IMR-90 (cell line): Measurements from ENCODE around the gene TP53BP1. TPM values are rescaled to one million over a fixed set of nuclear protein-coding genes. Genes with fewer than 3 reads are reported as not detected.
A peak's percentile ranks its signal among the peaks of the same experiment; 100 is the strongest.

Experiments used
- ATAC-seq: fragments of 200-7000 bp; cut with Tn5 transposase; 2 replicates; pipeline ENCODE4 v1.9.1; 2020; ENCODE audit warnings: low read depth, mild to moderate bottlenecking, moderate library complexity
- BruUV-seq: library from RNA; stranded (reverse); fragments of 400-500 nt; replicated peaks from 2 replicates; lab custom pipeline; 2021; lab: Mats Ljungman, UMichigan
- CTCF ChIA-PET: fragments of 300-600 bp; formaldehyde crosslinking; extraction: SDS; loops from one replicate; lab custom pipeline; 2021; ENCODE audit warnings: antibody characterized with exemption; lab: Yijun Ruan, JAX
- POLR2A ChIA-PET: fragments of 300-600 bp; sonication (Branson Sonifier 250); formaldehyde crosslinking; loops from one replicate; lab custom pipeline; 2022; ENCODE audit warnings: antibody characterized with exemption; ENCODE audit not compliant: unreplicated experiment; lab: Charles Lee
- DNase-seq: peaks from one replicate; pipeline ENCODE4 v3.0.0; 2013
- H2AFZ ChIP-seq: replicated peaks from 2 replicates; pipeline ENCODE3; 2013; ENCODE audit warnings: low read length, mild to moderate bottlenecking; ENCODE audit not compliant: poor library complexity
- H2AK5ac ChIP-seq: 2 replicates; pipeline ENCODE4 v1.6.1; 2013; ENCODE audit warnings: low read depth, low read length, inconsistent platforms
- H2AK9ac ChIP-seq: replicated peaks from 2 replicates; pipeline ENCODE3; 2013; ENCODE audit warnings: mild to moderate bottlenecking, low read depth, low read length, moderate library complexity; ENCODE audit not compliant: poor library complexity
- H2BK120ac ChIP-seq: 2 replicates; pipeline ENCODE4 v1.6.1; 2013; ENCODE audit warnings: low read depth, low read length, inconsistent platforms
- H2BK15ac ChIP-seq: 3 replicates; pipeline ENCODE4 v1.6.1; 2013; ENCODE audit warnings: low read depth, low read length, inconsistent platforms
- H2BK20ac ChIP-seq: 2 replicates; pipeline ENCODE4 v1.6.1; 2013; ENCODE audit warnings: low read depth, mild to moderate bottlenecking, inconsistent platforms, low read length, moderate library complexity
- H2BK5ac ChIP-seq: 2 replicates; pipeline ENCODE4 v1.6.1; 2013; ENCODE audit warnings: mild to moderate bottlenecking, low read depth, low read length, inconsistent platforms; ENCODE audit not compliant: poor library complexity, severe bottlenecking
- H3K14ac ChIP-seq: replicated peaks from 2 replicates; pipeline ENCODE4 v1.6.1; 2013; ENCODE audit warnings: low read depth, low read length, inconsistent platforms
- H3K18ac ChIP-seq: 2 replicates; pipeline ENCODE4 v1.6.1; 2013; ENCODE audit warnings: low read depth, low read length, control low read depth
- H3K23ac ChIP-seq: 2 replicates; pipeline ENCODE4 v1.6.1; 2013; ENCODE audit warnings: low read depth, low read length, inconsistent platforms
- H3K27ac ChIP-seq: 2 replicates; pipeline ENCODE4 v1.5.1; 2013; ENCODE audit warnings: mild to moderate bottlenecking, control low read depth, low read length; ENCODE audit not compliant: insufficient read depth
- H3K27me3 ChIP-seq: 2 replicates; pipeline ENCODE4 v1.6.1; 2013; ENCODE audit warnings: low read length; ENCODE audit not compliant: control insufficient read depth, insufficient read depth
- H3K36me3 ChIP-seq: 2 replicates; pipeline ENCODE4 v1.6.1; 2013; ENCODE audit warnings: low read length, mixed read lengths; ENCODE audit not compliant: control insufficient read depth, insufficient read depth
- H3K4ac ChIP-seq: 2 replicates; pipeline ENCODE4 v1.6.1; 2013; ENCODE audit warnings: low read depth, low read length, inconsistent platforms
- H3K4me1 ChIP-seq: 2 replicates; pipeline ENCODE4 v1.6.1; 2013; ENCODE audit warnings: low read length, mixed read lengths; ENCODE audit not compliant: control insufficient read depth, insufficient read depth
- H3K4me2 ChIP-seq: 2 replicates; pipeline ENCODE4 v1.6.1; 2013; ENCODE audit warnings: low read depth, mild to moderate bottlenecking, control low read depth, low read length, moderate library complexity
- H3K4me3 ChIP-seq: 2 replicates; pipeline ENCODE4 v1.5.1; 2013; ENCODE audit warnings: low read depth, mild to moderate bottlenecking, control low read depth, low read length, moderate library complexity; ENCODE audit not compliant: insufficient read depth
- H3K56ac ChIP-seq: 2 replicates; pipeline ENCODE4 v1.6.1; 2013; ENCODE audit warnings: low read length, inconsistent platforms; ENCODE audit not compliant: insufficient read depth; ENCODE audit errors: extremely low read depth
- H3K79me1 ChIP-seq, 2 experiments: 2 replicates each; pipeline ENCODE4 v1.6.1; 2013; ENCODE audit warnings: low read length in 2 of 2, inconsistent platforms in 1 of 2, low read depth in 1 of 2
- H3K9ac ChIP-seq: 2 replicates; pipeline ENCODE4 v1.6.1; 2013; ENCODE audit warnings: low read depth, low read length, control low read depth
- H3K9me1 ChIP-seq: 2 replicates; pipeline ENCODE4 v1.6.1; 2013; ENCODE audit warnings: low read length, inconsistent platforms; ENCODE audit not compliant: insufficient read depth
- H3K9me3 ChIP-seq: 2 replicates; pipeline ENCODE4 v1.6.1; 2013; ENCODE audit warnings: low read length; ENCODE audit not compliant: control insufficient read depth, insufficient read depth
- H4K20me1 ChIP-seq: 2 replicates; pipeline ENCODE4 v1.6.1; 2013; ENCODE audit warnings: low read length, inconsistent platforms; ENCODE audit not compliant: insufficient read depth
- H4K5ac ChIP-seq: 2 replicates; pipeline ENCODE4 v1.6.1; 2013; ENCODE audit warnings: mild to moderate bottlenecking, low read depth, low read length, control low read depth
- H4K8ac ChIP-seq, 2 experiments: 2 replicates each; pipeline ENCODE4 v1.6.1; 2013; ENCODE audit warnings: low read depth in 2 of 2, low read length in 2 of 2, control low read depth in 1 of 2, inconsistent platforms in 1 of 2
- H4K91ac ChIP-seq: 2 replicates; pipeline ENCODE4 v1.6.1; 2013; ENCODE audit warnings: low read depth, low read length, inconsistent platforms; ENCODE audit not compliant: insufficient read depth
- CHD1 ChIP-seq: IDR thresholded peaks from 2 replicates; pipeline ENCODE4 v1.6.1; 2012; ENCODE audit warnings: low read depth, low read length, improper control_type of control experiment
- MAFK ChIP-seq: IDR thresholded peaks from 2 replicates; pipeline ENCODE4 v1.6.1; 2012; ENCODE audit warnings: low read depth, low read length, improper control_type of control experiment
- WGBS, 2 experiments: methylation state at CpG; one replicate each; pipeline versions ENCODE4 v1.1.5 to v1.1.7; 2013; ENCODE audit warnings: missing lambda C conversion rate in 2 of 2; ENCODE audit not compliant: insufficient read length in 1 of 2; ENCODE audit errors: extremely low coverage in 2 of 2; 5-methylcytosine and 5-hydroxymethylcytosine counted together
- dilution Hi-C: fragments of 300-500 bp; cut with HindIII; formaldehyde crosslinking; loops from one replicate; pipeline ENCODE4 v1.14.3; 2018; ENCODE audit warnings: low sequenced_read_pairs; ENCODE audit not compliant: unreplicated experiment
- in situ Hi-C: fragments of 300-500 bp; cut with MboI; formaldehyde crosslinking; loops from 3 replicates; pipeline ENCODE4 v1.14.3; 2019; ENCODE audit warnings: low sequenced_read_pairs, inconsistent platforms, mixed read lengths
- intact Hi-C: fragments of 100-400 bp; cut with micrococcal nuclease; formaldehyde crosslinking; loops from 2 replicates; pipeline ENCODE4 v1.10.0; 2022
- polyA plus RNA-seq, 3 experiments: library from polyadenylated mRNA; depleted of rRNA; stranded (reverse); fragments of >200 nt; gene quantifications; 2 replicates each; pipeline ENCODE4 v1.2.3, GENCODE V29; 2012; ENCODE audit warnings: low replicate concordance in 1 of 3
- total RNA-seq: library from RNA; depleted of rRNA; stranded (reverse); fragments of >200 nt; gene quantifications from 2 replicates; pipeline ENCODE4 v1.2.3, GENCODE V29; 2012

The TP53BP1 gene
- total and polyA plus RNA-seq, 2 of the 4 experiments (the other 2 are of a cell fraction), result 36.3 to 64.5 TPM

- intact Hi-C loops (no loop called here), in situ Hi-C loops (no loop called here), dilution Hi-C loops (no loop called here)
- H3K18ac ChIP-seq, result no peak overlapping the region
- no peak overlapping the region for H3K9ac ChIP-seq
- no peaks in the 10 kb centered on the region; the same call in 1 of the 2 replicates for H3K9me1 ChIP-seq
- no peaks in the 10 kb centered on the region for H3K27me3 ChIP-seq
- H2BK20ac ChIP-seq, result no peak overlapping the region
- ChIA-PET POLR2A (no interaction called here), CTCF (interaction anchor here (1.5 kb wide), 1 partner anchor 9 kb away, joined by 3 read pairs; no protein-coding TSS in a partner anchor)
- no peak overlapping the region for H2AK9ac ChIP-seq
- H3K79me1 ChIP-seq, result peaks cover 0 to 17% of the 10 kb centered on the region in 2 experiments; a peak in 2 of 4 replicates
- H2BK120ac ChIP-seq, result no peak overlapping the region
- H2AK5ac ChIP-seq, result no peak overlapping the region
- H3K4me1 ChIP-seq, result no peaks in the 10 kb centered on the region
- peak; percentile 18 for DNase-seq
- no peak overlapping the region for H3K14ac ChIP-seq
- no peak overlapping the region for H2AFZ ChIP-seq
- H2BK5ac ChIP-seq, result no peak overlapping the region
- no peak overlapping the region for H4K8ac ChIP-seq
- H3K9me3 ChIP-seq, result no peaks in the 10 kb centered on the region
- peaks cover 40% of the 10 kb centered on the region for H3K36me3 ChIP-seq
- BruUV-seq, result no TSS peak
- H2BK15ac ChIP-seq, result no peak overlapping the region
- no peaks in the 10 kb centered on the region for H4K20me1 ChIP-seq
- no peak overlapping the region for H3K27ac ChIP-seq
- ATAC-seq, result no peak
- 81% methylated on average over 3 of the region's 3 CpGs; no CpG with 5 or more reads in 1 of the 2 experiments for WGBS, 2 experiments
- H4K5ac ChIP-seq, result no peak overlapping the region
- H3K23ac ChIP-seq, result no peak overlapping the region
- no peak overlapping the region for H4K91ac ChIP-seq
- no peak overlapping the region for H3K4ac ChIP-seq
- H3K56ac ChIP-seq, result no peak overlapping the region
- no peak overlapping the region for H3K4me3 ChIP-seq
- no peak overlapping the region for H3K4me2 ChIP-seq
- no peak for TF ChIP-seq CHD1
- peak; percentile 67 for TF ChIP-seq MAFK
These were observed 69.2 kb downstream of the TP53BP1 start for GRCh38 chr15:43423793-43424192.
